HepG2 (cell line): Measurements from ENCODE around the gene EFNA3. TPM values are rescaled to one million over a fixed set of nuclear protein-coding genes. Genes with fewer than 3 reads are reported as not detected.
A peak's percentile ranks its signal among the peaks of the same experiment; 100 is the strongest.

ENCODE experiments used
- ARID5B ChIP-seq: IDR thresholded peaks from 2 replicates; pipeline ENCODE4 v1.4.0; 2020; ENCODE audit warnings: mild to moderate bottlenecking, missing genetic modification reagents
- CSRNP2 ChIP-seq: sonication (generic); formaldehyde crosslinking; conservative IDR thresholded peaks from 2 replicates; pipeline ENCODE4 v1.8.0; 2022; ENCODE audit warnings: low read depth, missing genetic modification reagents
- FOXK2 ChIP-seq: fragments of 450-650 bp; IDR thresholded peaks from 2 replicates; pipeline ENCODE4 v1.6.1; 2016
- HMGA1 ChIP-seq: sonication (generic); formaldehyde crosslinking; conservative IDR thresholded peaks from 2 replicates; pipeline ENCODE4 v1.4.0; 2020; ENCODE audit warnings: missing genetic modification reagents
- NFAT5 ChIP-seq: sonication (generic); formaldehyde crosslinking; IDR thresholded peaks from 2 replicates; pipeline ENCODE4 v1.4.0; 2020; ENCODE audit warnings: missing genetic modification reagents
- NFIB ChIP-seq: sonication (generic); formaldehyde crosslinking; IDR thresholded peaks from 2 replicates; pipeline ENCODE4 v1.9.0; 2021; ENCODE audit warnings: missing genetic modification reagents, mild to moderate bottlenecking, borderline replicate concordance
- PHF21A ChIP-seq: sonication (generic); formaldehyde crosslinking; IDR thresholded peaks from 2 replicates; pipeline ENCODE4 v1.5.0; 2020; ENCODE audit warnings: mild to moderate bottlenecking, missing genetic modification reagents
- RFX3 ChIP-seq: IDR thresholded peaks from 2 replicates; pipeline ENCODE4 v1.6.1; 2016; ENCODE audit warnings: missing biosample characterization, missing genetic modification reagents
- XBP1 ChIP-seq: sonication (generic); formaldehyde crosslinking; IDR thresholded peaks from 2 replicates; pipeline ENCODE4 v1.5.0; 2020; ENCODE audit warnings: missing genetic modification reagents
- XRCC5 ChIP-seq: fragments of 200-400 bp; formaldehyde crosslinking; optimal IDR thresholded peaks from 2 replicates; pipeline ENCODE3; 2017; ENCODE audit warnings: mild to moderate bottlenecking, low read length
- ZBTB2 ChIP-seq: sonication (generic); formaldehyde crosslinking; IDR thresholded peaks from 2 replicates; pipeline ENCODE4 v1.8.0; 2022; ENCODE audit warnings: low read depth, missing genetic modification reagents
- ZFP37 ChIP-seq: sonication (generic); formaldehyde crosslinking; IDR thresholded peaks from 2 replicates; pipeline ENCODE4 v1.4.0; 2020; ENCODE audit warnings: missing genetic modification reagents, borderline replicate concordance
- ZNF207 ChIP-seq: fragments of 450-650 bp; IDR thresholded peaks from 2 replicates; pipeline ENCODE4 v1.6.1; 2016; ENCODE audit warnings: antibody characterized with exemption, borderline replicate concordance
- ZNF430 ChIP-seq: sonication (generic); formaldehyde crosslinking; IDR thresholded peaks from 2 replicates; pipeline ENCODE4 v1.9.0; 2021; ENCODE audit warnings: mild to moderate bottlenecking, missing genetic modification reagents
- ZNF451 ChIP-seq: sonication (generic); formaldehyde crosslinking; IDR thresholded peaks from 2 replicates; pipeline ENCODE4 v1.5.0; 2020; ENCODE audit warnings: mild to moderate bottlenecking, missing genetic modification reagents
- ZNF782 ChIP-seq: sonication (generic); formaldehyde crosslinking; IDR thresholded peaks from 2 replicates; pipeline ENCODE4 v1.4.0; 2020; ENCODE audit warnings: missing genetic modification reagents, mild to moderate bottlenecking, borderline replicate concordance
- polyA plus RNA-seq, 8 experiments: library from polyadenylated mRNA; depleted of rRNA in 3 of 8; stranded (reverse) in 7 of 8; unstranded in 1 of 8; fragments of >200 nt; fragmentation: Illumina TruSeq in 4 of 8; extraction: Trizol in 4 of 8; gene quantifications; 2 replicates each; pipeline versions ENCODE4 v1.2.1 to v1.2.3, GENCODE V29; 2011 to 2016; ENCODE audit warnings: low read depth in 4 of 8, missing spikeins in 1 of 8, mixed read lengths in 1 of 8; ENCODE audit not compliant: insufficient read depth in 1 of 8
- total RNA-seq, 5 experiments: library from RNA; depleted of rRNA; stranded (reverse); fragments of >200 nt; fragmentation: Illumina TruSeq; extraction: Trizol; gene quantifications; 2 replicates each; pipeline ENCODE4 v1.2.3, GENCODE V29; 2016; ENCODE audit warnings: low read depth in 1 of 5

EFNA3 gene
- total and polyA plus RNA-seq, 2 of the 13 experiments (the other 11 are each of a cell fraction or from before 2014, with no cell fraction given) = 1.0 to 5.7 TPM

GRCh38 chr1:155084722-155085503 lies 6.3 kb downstream of the EFNA3 start (continued):
- TF ChIP-seq NFIB (CRISPR knock-in tag) (no peak), XBP1 (CRISPR knock-in tag) (no peak), HMGA1 (CRISPR knock-in tag) (no peak), ARID5B (CRISPR knock-in tag) (peak; percentile 7; the same call in 1 of the 2 replicates), ZBTB2 (CRISPR knock-in tag) (no peak), ZNF207 (no peak), XRCC5 (peak; percentile 99), CSRNP2 (CRISPR knock-in tag) (no peak), NFAT5 (CRISPR knock-in tag) (no peak), PHF21A (peak; percentile 50; the same call in 1 of the 2 replicates), FOXK2 (no peak), RFX3 (CRISPR knock-in tag) (peak; percentile 57), ZNF451 (CRISPR knock-in tag) (no peak), ZFP37 (CRISPR knock-in tag) (no peak), ZNF430 (CRISPR knock-in tag) (peak; percentile 73), ZNF782 (CRISPR knock-in tag) (peak; percentile 47; the same call in 1 of the 2 replicates)
